COR-L47 (cell line): ENCODE results near the gene SERPINA5.
"Not testable (repeated sequence)": the region's sequence is repeated elsewhere in the genome, so short reads cannot be mapped to it uniquely, and the experiment has no call there.

Experiments used
- DNase-seq: peaks from one replicate; lab custom pipeline; 2025; lab: John Stamatoyannopoulos, UW

Gene SERPINA5

GRCh38 chr14:94598816-94599655 lies 17.8 kb downstream of the SERPINA5 start:
- peak; percentile 63 for DNase-seq

DNA sequence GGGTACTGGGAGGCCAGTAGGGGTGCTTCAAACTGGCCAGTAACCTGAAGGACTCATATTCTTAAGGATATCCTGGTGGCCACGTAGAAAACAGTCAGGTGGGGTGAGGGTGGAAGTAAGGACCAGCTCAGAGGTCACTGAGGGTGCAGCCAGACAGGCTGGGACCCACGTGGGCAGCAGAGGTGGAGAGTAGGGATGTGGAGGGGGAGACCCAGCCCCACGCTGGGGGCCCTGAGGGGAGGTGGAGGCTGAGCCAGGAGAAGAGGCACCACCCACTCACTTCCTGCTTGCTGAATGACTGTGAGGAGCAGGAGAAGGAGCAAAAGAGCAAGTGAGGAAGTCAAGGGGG lies 18.4 kb downstream of the SERPINA5 start:
- no peak for DNase-seq

GRCh38 chr14:94600148-94600545 lies 18.9 kb downstream of the SERPINA5 start:
- DNase-seq = no peak

GRCh38 chr14:94601884-94602391 lies 20.7 kb downstream of the SERPINA5 start:
- no peak for DNase-seq

DNA sequence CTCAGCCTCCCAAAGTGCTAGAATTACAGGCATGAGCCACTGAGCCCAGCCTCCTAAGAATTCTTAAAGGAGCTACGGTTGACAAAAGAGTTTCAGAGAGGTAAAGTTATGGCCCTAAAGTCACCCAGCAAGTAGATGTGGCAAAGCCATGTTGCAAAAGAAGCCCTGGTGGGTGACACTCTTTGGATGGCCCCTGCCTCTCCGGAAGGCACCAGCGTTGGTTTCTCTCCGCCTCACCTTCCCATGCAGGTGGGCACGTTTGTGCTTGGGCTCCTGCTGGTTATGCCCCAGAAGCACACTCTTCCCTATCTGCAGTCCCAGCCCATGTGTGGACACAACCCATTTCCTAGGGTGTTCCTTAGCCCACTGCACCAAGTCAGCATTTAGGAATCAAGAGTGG lies 21.5 kb downstream of the SERPINA5 start:
- DNase-seq = no peak

- no peak for DNase-seq
These were observed 24.1 kb downstream of the SERPINA5 start for GRCh38 chr14:94605361-94605760.

GRCh38 chr14:94608966-94609365 lies 27.7 kb downstream of the SERPINA5 start:
- DNase-seq = not testable (repeated sequence)

DNA sequence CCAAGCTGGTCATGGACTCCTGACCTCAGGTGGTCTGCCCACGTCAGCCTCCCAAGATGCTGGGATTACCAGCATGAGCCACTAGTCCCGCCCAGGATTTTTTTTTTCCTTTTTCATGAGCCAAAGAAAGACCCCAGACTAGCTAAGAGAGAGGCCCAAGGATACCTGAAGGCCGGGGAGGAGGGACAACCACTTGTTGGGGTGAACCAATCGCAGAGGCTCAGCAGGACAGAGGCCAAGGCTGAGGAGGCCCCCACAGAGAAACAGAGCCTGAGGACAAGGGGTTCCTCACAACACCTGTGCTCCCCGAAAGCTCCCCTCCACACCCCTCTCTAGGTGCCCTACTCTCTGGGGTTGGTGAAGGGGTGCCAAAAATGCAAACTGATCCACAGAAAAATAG lies 30.0 kb downstream of the SERPINA5 start:
- no peak for DNase-seq

DNA sequence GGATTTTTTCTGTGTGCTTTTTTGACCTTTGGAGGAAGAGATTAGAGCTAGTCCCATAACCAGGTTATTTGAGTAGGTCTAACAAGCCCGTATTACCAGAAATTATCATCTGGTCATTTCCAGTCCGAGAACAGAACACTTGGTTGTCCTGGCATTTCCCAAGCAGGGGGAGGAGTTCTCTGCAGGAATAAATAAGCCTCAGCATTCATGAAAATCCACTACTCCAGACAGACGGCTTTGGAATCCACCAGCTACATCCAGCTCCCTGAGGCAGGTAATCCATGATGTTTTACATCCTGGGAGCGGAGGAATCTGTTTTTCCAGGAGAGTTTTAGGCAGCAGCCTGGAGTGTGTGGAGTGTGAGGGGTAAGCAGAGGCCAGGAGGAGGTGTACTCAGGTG lies 30.9 kb downstream of the SERPINA5 start, which contains the start of gene SERPINA3:
TSS of gene SERPINA3 (plus strand) at position 218 of the 400 bp plus-strand sequence. CDS start 2,051 bp downstream, outside the sequence.
- no peak for DNase-seq

DNA sequence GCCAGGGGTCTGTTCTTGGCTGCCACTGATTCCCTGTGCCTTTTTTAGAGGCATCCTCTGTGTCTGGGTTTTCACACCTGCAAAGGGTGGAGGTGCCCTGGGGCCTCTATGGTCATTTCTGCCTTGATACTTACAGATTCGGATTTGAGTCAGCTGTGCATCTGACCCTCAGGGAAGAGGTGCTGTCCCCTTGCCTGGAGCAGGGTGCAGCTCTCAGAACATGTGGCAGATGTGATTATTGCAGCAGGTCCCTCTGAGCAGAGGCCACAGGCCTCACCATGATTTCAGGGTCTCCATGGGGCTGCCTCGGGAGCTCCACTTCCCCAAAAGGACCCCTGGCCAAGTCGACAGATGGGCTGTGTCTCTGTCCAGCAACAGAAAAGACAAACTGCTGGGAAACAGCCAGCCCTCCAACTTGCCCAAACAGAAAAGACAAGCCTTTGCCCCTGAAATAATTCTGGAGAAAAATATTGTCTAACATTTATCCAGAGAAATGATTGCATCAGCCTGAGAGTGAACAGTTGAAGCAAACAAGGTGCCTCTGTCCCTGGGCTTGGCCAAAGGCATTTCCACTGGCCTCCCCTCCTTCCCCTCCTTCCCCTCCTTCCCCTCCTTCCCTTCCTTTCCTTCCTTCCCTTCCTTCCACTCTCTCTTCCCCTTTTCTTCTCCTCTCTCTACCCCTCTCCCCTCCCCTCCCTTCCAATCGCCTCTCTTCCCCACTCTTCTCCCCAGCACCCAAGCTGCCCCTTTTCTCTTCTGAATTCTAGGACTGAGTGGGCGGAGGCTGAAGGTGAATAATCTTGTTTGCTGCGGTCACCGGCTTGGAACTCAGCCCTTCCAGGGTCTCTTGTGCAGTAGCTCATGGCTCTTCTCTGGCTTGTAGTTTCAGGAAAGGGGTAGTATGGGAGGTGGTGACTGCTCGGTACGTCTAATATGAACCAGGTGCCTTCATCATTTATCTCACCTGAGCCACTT lies 31.6 kb downstream of the SERPINA5 start:
- no peak for DNase-seq

DNA sequence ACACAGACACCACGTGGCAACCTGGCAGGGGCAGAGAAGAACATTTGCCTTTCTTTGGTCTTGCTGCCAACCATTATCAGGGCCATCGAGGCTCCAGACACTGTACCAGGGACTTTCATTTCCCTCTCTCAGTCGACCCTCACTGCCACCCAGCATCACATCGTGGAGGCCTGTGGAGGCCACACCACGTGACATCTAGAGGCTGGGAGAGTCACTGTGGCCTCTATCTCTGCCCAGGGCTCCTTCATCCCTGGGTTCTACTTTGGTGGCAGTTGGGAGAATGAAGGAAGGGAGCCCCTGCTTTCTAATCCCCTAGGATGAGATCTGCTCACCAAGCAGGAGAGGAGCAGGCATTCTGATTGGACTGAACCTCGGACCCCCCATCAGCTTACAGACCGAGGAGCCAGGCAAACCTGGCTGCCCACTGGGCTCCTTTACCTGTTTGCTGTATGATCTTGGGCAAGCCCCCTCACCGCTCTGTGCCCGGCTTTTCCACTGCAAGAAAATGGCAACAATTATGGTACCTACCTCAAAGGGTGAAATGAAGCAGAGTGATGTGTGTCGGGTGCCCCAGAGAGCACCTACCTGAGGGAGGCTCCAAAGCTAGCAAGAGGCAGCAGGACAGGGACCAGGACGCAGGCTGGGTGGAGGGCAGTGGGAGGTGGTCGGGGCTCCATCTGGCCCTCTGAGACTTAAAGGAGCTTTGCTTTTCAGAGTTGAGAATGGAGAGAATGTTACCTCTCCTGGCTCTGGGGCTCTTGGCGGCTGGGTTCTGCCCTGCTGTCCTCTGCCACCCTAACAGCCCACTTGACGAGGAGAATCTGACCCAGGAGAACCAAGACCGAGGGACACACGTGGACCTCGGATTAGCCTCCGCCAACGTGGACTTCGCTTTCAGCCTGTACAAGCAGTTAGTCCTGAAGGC lies 32.8 kb downstream of the SERPINA5 start:
- no peak for DNase-seq

GRCh38 chr14:94614802-94615201 lies 33.6 kb downstream of the SERPINA5 start:
- DNase-seq = no peak

DNA sequence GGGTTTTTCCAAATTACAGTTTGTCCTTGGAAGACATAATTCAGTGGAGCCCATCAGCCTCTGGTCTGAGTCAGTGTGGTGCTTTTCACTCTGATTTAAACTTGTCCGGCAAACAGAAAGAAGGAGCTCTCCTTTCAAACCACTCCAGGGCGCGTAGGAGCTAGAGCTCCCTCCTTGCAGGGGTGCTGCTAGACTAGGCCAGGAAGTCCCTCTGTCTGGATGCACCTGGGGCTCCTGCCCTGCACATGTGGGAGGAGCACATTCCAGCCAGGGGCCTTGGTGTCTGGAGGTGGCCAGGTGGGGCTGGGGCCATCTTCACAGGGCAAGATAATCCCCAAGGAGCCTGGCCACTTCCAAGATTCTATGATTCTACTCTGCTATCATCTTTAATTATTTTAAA lies 34.0 kb downstream of the SERPINA5 start:
- DNase-seq = no peak

DNA sequence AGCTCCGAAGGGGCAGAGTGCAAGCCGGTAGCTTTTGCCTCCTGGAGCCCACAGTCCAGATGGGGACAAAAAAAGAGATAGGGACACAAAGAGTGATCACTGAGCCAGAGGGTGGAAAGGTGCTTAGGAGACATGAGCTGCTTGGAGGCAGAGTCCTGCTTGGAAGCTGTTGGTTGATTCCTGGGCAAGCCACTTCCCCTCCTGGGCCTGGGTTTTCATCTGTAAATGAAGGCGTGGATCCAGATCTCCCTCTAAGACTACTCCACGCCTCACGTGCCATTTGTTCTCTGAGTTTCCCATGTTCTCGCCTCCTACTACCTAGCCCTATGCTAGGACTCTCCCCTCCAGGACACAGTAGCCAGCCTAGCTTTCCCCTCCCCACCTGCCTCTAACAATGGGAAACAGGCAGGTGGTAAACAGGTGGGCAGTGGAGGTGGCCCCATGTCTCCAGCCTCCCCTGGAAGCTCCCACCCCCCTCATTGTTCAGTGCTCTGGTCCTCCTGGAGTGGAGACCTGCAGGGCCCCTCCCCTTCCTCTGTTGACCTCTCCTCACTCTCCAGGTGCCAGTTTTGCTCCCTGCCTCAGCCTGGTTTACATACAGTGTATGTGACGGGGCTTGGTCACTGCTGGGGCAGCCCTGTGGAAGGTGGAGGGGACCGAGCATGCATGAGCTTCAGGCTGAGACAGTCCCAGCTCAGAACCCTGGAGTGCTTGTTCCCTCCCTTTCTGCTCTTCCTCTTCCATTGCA lies 34.8 kb downstream of the SERPINA5 start:
- DNase-seq = no peak

- no peak for DNase-seq
These were observed 36.2 kb downstream of the SERPINA5 start for GRCh38 chr14:94617366-94617941.

GRCh38 chr14:94617988-94618822 lies 37.0 kb downstream of the SERPINA5 start:
- DNase-seq = no peak

DNA sequence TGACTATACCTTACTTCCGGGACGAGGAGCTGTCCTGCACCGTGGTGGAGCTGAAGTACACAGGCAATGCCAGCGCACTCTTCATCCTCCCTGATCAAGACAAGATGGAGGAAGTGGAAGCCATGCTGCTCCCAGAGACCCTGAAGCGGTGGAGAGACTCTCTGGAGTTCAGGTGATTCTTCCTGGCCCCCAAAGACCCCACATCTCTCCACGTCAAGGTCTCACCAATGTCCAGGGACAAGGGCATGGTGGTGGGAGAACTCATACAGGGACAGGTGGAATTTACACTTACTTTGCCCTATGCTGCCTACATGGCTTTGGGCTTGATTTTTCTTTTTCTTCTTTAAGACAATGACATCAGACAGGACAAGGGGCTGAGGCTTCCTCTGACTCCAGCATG lies 38.1 kb downstream of the SERPINA5 start:
- no peak for DNase-seq

DNA sequence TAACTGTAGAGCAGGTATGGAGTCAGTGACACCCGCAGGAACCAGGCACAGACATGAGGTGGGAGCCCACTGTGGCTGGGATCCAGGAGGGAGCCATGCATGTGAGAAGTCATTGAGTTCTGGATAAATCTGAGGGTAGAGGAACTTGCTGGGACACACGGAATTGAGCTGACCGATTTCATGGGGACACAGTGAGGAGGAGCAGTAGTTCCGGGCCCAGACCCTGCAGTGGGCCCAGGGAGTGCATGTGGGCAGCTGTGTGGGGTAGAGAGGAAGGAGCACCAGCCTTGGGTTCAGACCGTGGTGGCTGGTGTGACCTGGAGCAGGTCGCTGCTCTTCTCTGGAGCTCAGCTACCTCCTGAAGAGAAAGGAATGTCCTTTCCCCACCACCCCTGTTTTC lies 39.4 kb downstream of the SERPINA5 start:
- no peak for DNase-seq

DNA sequence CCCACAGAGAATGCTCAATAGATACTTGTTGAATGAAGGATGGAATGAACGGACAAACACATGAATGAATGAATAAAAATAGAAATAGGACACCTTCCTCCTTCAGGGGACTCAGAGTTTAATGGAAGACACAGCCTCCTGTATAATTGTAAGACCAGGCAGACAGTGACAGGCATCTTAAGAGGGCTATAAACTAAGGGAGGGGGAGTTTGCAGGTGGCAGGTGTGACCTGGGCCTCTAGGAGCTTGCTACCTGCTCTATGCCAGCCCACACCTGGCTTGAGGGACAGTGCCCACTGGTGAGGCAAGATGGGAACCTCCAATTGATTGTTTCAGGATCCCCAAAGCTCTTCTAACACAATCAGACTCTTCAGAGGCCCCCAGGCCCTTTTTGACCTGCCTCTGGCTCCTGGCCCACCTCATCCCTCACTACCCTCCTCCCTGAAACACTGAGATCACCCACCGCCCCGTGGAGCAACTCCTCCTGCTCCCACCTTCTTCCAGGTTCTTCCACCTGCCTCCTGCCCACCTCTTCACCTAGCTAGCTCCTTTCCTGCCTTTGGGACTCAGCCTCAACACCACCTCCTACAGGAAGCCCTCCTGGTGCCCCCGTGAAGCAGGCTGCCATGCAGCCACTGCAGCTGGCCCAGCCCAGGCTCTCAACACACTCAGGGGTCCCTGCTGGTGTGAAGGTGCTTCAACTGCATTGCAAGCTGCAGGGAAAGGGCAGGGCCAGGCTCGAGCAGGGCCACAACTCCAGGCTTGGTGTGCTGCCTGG lies 40.3 kb downstream of the SERPINA5 start:
- DNase-seq = no peak
